ENCODE data around the gene USP22. TPM values are rescaled to one million over a fixed set of nuclear protein-coding genes. Genes with fewer than 3 reads are reported as not detected.

USP22 gene
- total and polyA plus RNA-seq, 10 of the 15 experiments (the other 5 are each of a cell fraction or from before 2014, with no cell fraction given): 10.8 to 218 (median 98.8) TPM

GRCh38 chr17:21015564-21015963 is 27.2 kb downstream of the USP22 start:
- POLR2A ChIA-PET: no interaction called here
- no TSS peak for BruUV-seq (replicated peaks)
- RAD21 ChIA-PET (ENCODE audit: unreplicated experiment): no interaction called here
- Histone ChIP-seq H3K27me3 (replicated peaks in 1 of 2; ENCODE audit: control insufficient read depth in 2 of 2, insufficient read depth in 2 of 2, low read length in 1 of 2) (no peaks in the 10 kb centered on the region), H3K4me1 (ENCODE audit: control insufficient read depth, insufficient read depth, low read length) (no peaks in the 10 kb centered on the region), H3K9ac (ENCODE audit: control insufficient read depth, insufficient read depth, low read length) (no peak overlapping the region), H3K36me3 (ENCODE audit: control insufficient read depth in 2 of 2, insufficient read depth in 2 of 2, low read length in 1 of 2) (peaks cover 70% of the 10 kb centered on the region in 2 experiments), H3K4me3 (no peak overlapping the region), H3K4me2 (ENCODE audit: control insufficient read depth, insufficient read depth) (no peak overlapping the region), H3K9me3 (replicated peaks; ENCODE audit: control insufficient read depth, insufficient read depth, low read length) (no peaks in the 10 kb centered on the region), H4K20me1 (ENCODE audit: control insufficient read depth, insufficient read depth) (no peaks in the 10 kb centered on the region; the same call in 1 of the 2 replicates), H3K27ac (ENCODE audit: control insufficient read depth, insufficient read depth) (no peak overlapping the region), H3K79me2 (ENCODE audit: control insufficient read depth, insufficient read depth, low read length) (no peaks in the 10 kb centered on the region), H2AFZ (ENCODE audit: control insufficient read depth, low read depth, low read length) (no peak overlapping the region)
- no peak for DNase-seq (ENCODE audit: low read depth, low spot score)
- no peak for FAIRE-seq
- 67% methylated on average over 15 of the region's 15 CpGs for WGBS (ENCODE audit: insufficient coverage, insufficient replicate concordance, low lambda C conversion rate, missing lambda C conversion rate)
- ATAC-seq: no peak
- in situ Hi-C loops (cut with MboI): no loop called here
- intact Hi-C loops (cut with micrococcal nuclease; ENCODE audit: unreplicated experiment): no loop called here
- CTCF ChIA-PET: no interaction called here
- SMC1A ChIA-PET (ENCODE audit: uncharacterized antibody, unreplicated experiment): no interaction called here
- 0 out of 2 replicates have a peak, but pooled peaks have one; percentile 46 for TF ChIP-seq POLR2A (IDR thresholded peaks at IDR 0.05; ENCODE audit: low read depth, low read length)
- TF ChIP-seq, protein P1, sequence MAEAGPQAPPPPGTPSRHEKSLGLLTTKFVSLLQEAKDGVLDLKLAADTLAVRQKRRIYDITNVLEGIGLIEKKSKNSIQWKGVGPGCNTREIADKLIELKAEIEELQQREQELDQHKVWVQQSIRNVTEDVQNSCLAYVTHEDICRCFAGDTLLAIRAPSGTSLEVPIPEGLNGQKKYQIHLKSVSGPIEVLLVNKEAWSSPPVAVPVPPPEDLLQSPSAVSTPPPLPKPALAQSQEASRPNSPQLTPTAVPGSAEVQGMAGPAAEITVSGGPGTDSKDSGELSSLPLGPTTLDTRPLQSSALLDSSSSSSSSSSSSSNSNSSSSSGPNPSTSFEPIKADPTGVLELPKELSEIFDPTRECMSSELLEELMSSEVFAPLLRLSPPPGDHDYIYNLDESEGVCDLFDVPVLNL (IDR thresholded peaks at IDR 0.05; ENCODE audit: low read depth, low read length): no peak

DNA sequence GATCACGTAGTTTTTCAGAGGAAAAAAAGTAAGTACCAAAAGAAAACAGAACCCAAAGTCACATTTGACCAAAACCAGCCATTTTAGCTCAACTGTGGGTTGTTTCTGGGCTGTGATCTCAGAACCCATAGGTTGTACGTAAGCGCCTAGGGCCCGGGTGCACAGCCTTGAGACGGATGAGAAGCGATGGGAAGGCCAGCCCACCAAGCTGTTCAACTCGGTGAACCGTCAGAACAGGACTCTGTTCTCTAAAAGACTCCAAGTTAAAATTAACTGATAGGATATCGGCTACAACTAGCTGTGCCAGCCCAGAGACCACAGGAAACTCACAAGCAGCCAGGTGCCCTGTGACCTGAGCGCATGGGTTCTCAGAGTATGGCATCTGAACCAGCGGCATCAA is 28.3 kb downstream of the USP22 start:
- 95% methylated on average over 11 of the region's 11 CpGs for WGBS (ENCODE audit: insufficient coverage, insufficient replicate concordance, low lambda C conversion rate, missing lambda C conversion rate)
- ChIA-PET POLR2A (no interaction called here), SMC1A (ENCODE audit: uncharacterized antibody, unreplicated experiment) (no interaction called here), RAD21 (ENCODE audit: unreplicated experiment) (no interaction called here), CTCF (interaction anchor here (0.7 kb wide), 2 partner anchors 22 to 85 kb away, joined by 3 read pairs; no protein-coding TSS in a partner anchor)
- H3K36me3 ChIP-seq (ENCODE audit: control insufficient read depth in 2 of 2, insufficient read depth in 2 of 2, low read length in 1 of 2): peaks cover 66 to 72% of the 10 kb centered on the region in 2 experiments
- no peak overlapping the region for H2AFZ ChIP-seq (ENCODE audit: control insufficient read depth, low read depth, low read length)
- H4K20me1 ChIP-seq (ENCODE audit: control insufficient read depth, insufficient read depth): no peaks in the 10 kb centered on the region; the same call in 1 of the 2 replicates
- DNase-seq (ENCODE audit: low read depth, low spot score) (no peak), ATAC-seq (no peak), FAIRE-seq (no peak)
- H3K9ac ChIP-seq (ENCODE audit: control insufficient read depth, insufficient read depth, low read length): no peak overlapping the region
- H3K27me3 ChIP-seq (replicated peaks in 1 of 2; ENCODE audit: control insufficient read depth in 2 of 2, insufficient read depth in 2 of 2, low read length in 1 of 2): no peaks in the 10 kb centered on the region
- no peaks in the 10 kb centered on the region for H3K4me1 ChIP-seq (ENCODE audit: control insufficient read depth, insufficient read depth, low read length)
- intact Hi-C loops (cut with micrococcal nuclease; ENCODE audit: unreplicated experiment) (no loop called here), in situ Hi-C loops (cut with MboI) (no loop called here)
- no peak overlapping the region for H3K4me2 ChIP-seq (ENCODE audit: control insufficient read depth, insufficient read depth)
- no peak overlapping the region for H3K27ac ChIP-seq (ENCODE audit: control insufficient read depth, insufficient read depth)
- no peaks in the 10 kb centered on the region for H3K79me2 ChIP-seq (ENCODE audit: control insufficient read depth, insufficient read depth, low read length)
- no TSS peak for BruUV-seq (replicated peaks)
- no peaks in the 10 kb centered on the region for H3K9me3 ChIP-seq (replicated peaks; ENCODE audit: control insufficient read depth, insufficient read depth, low read length)
- H3K4me3 ChIP-seq: no peak overlapping the region
- TF ChIP-seq TARDBP (IDR thresholded peaks at IDR 0.05; ENCODE audit: borderline replicate concordance) (no peak), NBN (IDR thresholded peaks at IDR 0.05) (no peak), EGR1 (IDR thresholded peaks at IDR 0.05; ENCODE audit: borderline replicate concordance in 1 of 2, low read depth in 2 of 2, low read length in 2 of 2) (no peak), CBFB (IDR thresholded peaks at IDR 0.05; ENCODE audit: low read depth) (no peak), STAT3 (IDR thresholded peaks at IDR 0.05; ENCODE audit: low read depth, low read length) (no peak), MTA3 (IDR thresholded peaks at IDR 0.05; ENCODE audit: borderline replicate concordance, low read length) (no peak), NRF1 (conservative IDR thresholded peaks at IDR 0.05; ENCODE audit: low read depth, low read length) (no peak), SRF (IDR thresholded peaks at IDR 0.05; ENCODE audit: low read depth in 2 of 2, low read length in 2 of 2) (no peak), ETV6 (conservative IDR thresholded peaks at IDR 0.05 in 1 of 2, IDR thresholded peaks at IDR 0.05 in 1 of 2; ENCODE audit: borderline replicate concordance in 1 of 2, low read depth in 1 of 2) (no peak)
- TF ChIP-seq, protein P2, sequence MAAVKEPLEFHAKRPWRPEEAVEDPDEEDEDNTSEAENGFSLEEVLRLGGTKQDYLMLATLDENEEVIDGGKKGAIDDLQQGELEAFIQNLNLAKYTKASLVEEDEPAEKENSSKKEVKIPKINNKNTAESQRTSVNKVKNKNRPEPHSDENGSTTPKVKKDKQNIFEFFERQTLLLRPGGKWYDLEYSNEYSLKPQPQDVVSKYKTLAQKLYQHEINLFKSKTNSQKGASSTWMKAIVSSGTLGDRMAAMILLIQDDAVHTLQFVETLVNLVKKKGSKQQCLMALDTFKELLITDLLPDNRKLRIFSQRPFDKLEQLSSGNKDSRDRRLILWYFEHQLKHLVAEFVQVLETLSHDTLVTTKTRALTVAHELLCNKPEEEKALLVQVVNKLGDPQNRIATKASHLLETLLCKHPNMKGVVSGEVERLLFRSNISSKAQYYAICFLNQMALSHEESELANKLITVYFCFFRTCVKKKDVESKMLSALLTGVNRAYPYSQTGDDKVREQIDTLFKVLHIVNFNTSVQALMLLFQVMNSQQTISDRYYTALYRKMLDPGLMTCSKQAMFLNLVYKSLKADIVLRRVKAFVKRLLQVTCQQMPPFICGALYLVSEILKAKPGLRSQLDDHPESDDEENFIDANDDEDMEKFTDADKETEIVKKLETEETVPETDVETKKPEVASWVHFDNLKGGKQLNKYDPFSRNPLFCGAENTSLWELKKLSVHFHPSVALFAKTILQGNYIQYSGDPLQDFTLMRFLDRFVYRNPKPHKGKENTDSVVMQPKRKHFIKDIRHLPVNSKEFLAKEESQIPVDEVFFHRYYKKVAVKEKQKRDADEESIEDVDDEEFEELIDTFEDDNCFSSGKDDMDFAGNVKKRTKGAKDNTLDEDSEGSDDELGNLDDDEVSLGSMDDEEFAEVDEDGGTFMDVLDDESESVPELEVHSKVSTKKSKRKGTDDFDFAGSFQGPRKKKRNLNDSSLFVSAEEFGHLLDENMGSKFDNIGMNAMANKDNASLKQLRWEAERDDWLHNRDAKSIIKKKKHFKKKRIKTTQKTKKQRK (IDR thresholded peaks at IDR 0.05; ENCODE audit: low read depth, low read length): no peak
